ENCODE results near the gene SLC39A8.

The SLC39A8 gene

GRCh38 chr4:102222838-102223409, 122.4 kb downstream of the SLC39A8 start:
- no peaks in the 10 kb centered on the region for H3K36me3 Mint-ChIP-seq (ENCODE audit: low read depth)
- TF ChIP-seq CTCF (IDR thresholded peaks at IDR 0.05; ENCODE audit: unreplicated experiment in 3 of 3), result no peak
- no peak overlapping the region for H3K4me3 Mint-ChIP-seq
- H3K27ac Mint-ChIP-seq, result no peak overlapping the region
- H3K9me3 Mint-ChIP-seq, result peaks cover 6% of the 10 kb centered on the region
- no peaks in the 10 kb centered on the region for H3K27me3 Mint-ChIP-seq (ENCODE audit: low read depth)
- no peaks in the 10 kb centered on the region for H3K4me1 Mint-ChIP-seq

- Mint-ChIP-seq H3K4me3 (no peak overlapping the region), H3K27ac (no peak overlapping the region), H3K4me1 (no peaks in the 10 kb centered on the region), H3K27me3 (ENCODE audit: low read depth) (no peaks in the 10 kb centered on the region), H3K9me3 (peaks cover 4% of the 10 kb centered on the region), H3K36me3 (ENCODE audit: low read depth) (no peaks in the 10 kb centered on the region)
- TF ChIP-seq CTCF (IDR thresholded peaks at IDR 0.05; ENCODE audit: unreplicated experiment in 3 of 3), result no peak
These were observed 126.2 kb downstream of the SLC39A8 start for GRCh38 chr4:102219129-102219528.

- no peak overlapping the region for H3K4me3 Mint-ChIP-seq
- H3K36me3 Mint-ChIP-seq (ENCODE audit: low read depth), result no peaks in the 10 kb centered on the region
- no peak overlapping the region for H3K27ac Mint-ChIP-seq
- H3K9me3 Mint-ChIP-seq, result peaks cover 4% of the 10 kb centered on the region
- TF ChIP-seq CTCF (IDR thresholded peaks at IDR 0.05; ENCODE audit: unreplicated experiment in 3 of 3), result no peak
- H3K4me1 Mint-ChIP-seq, result no peaks in the 10 kb centered on the region
- no peaks in the 10 kb centered on the region for H3K27me3 Mint-ChIP-seq (ENCODE audit: low read depth)
These were observed 126.6 kb downstream of the SLC39A8 start for GRCh38 chr4:102218656-102219055.

- TF ChIP-seq CTCF (IDR thresholded peaks at IDR 0.05; ENCODE audit: unreplicated experiment in 3 of 3), result no peak
- Mint-ChIP-seq H3K27me3 (ENCODE audit: low read depth) (no peaks in the 10 kb centered on the region), H3K9me3 (peaks cover 4% of the 10 kb centered on the region), H3K27ac (no peak overlapping the region), H3K36me3 (ENCODE audit: low read depth) (no peaks in the 10 kb centered on the region), H3K4me1 (no peaks in the 10 kb centered on the region), H3K4me3 (no peak overlapping the region)
These were observed 127.4 kb downstream of the SLC39A8 start for GRCh38 chr4:102217775-102218355.

GRCh38 chr4:102217345-102217744, 127.9 kb downstream of the SLC39A8 start:
- Mint-ChIP-seq H3K9me3 (peaks cover 4% of the 10 kb centered on the region), H3K36me3 (ENCODE audit: low read depth) (no peaks in the 10 kb centered on the region), H3K4me3 (no peak overlapping the region), H3K27me3 (ENCODE audit: low read depth) (no peaks in the 10 kb centered on the region), H3K27ac (no peak overlapping the region), H3K4me1 (no peaks in the 10 kb centered on the region)
- no peak for TF ChIP-seq CTCF (IDR thresholded peaks at IDR 0.05; ENCODE audit: unreplicated experiment in 3 of 3)

GRCh38 chr4:102216666-102217065, 128.6 kb downstream of the SLC39A8 start:
- no peak overlapping the region for H3K27ac Mint-ChIP-seq
- H3K36me3 Mint-ChIP-seq (ENCODE audit: low read depth), result no peaks in the 10 kb centered on the region
- no peak overlapping the region for H3K4me3 Mint-ChIP-seq
- H3K27me3 Mint-ChIP-seq (ENCODE audit: low read depth), result no peaks in the 10 kb centered on the region
- no peak for TF ChIP-seq CTCF (IDR thresholded peaks at IDR 0.05; ENCODE audit: unreplicated experiment in 3 of 3)
- H3K4me1 Mint-ChIP-seq, result no peaks in the 10 kb centered on the region
- H3K9me3 Mint-ChIP-seq, result peaks cover 4% of the 10 kb centered on the region
